DOHH2 (cell line): ENCODE results near the gene LRIG2.

ENCODE experiments used
- CTCF ChIP-seq: fragments of 200-600 bp; sonication (generic); IDR thresholded peaks from one replicate; pipeline ENCODE4 v1.5.1; 2014; ENCODE audit warnings: antibody characterized with exemption, mild to moderate bottlenecking, low read depth, low read length; ENCODE audit not compliant: poor library complexity, severe bottlenecking
- EZH2phosphoT487 ChIP-seq: fragments of 200-600 bp; sonication (generic); IDR thresholded peaks from 2 replicates; pipeline ENCODE4 v1.6.1; 2017; ENCODE audit warnings: borderline replicate concordance, mild to moderate bottlenecking, antibody characterized with exemption, low read length, moderate library complexity, mixed read lengths

- TF ChIP-seq CTCF (no peak), EZH2phosphoT487 (no peak)
Observed at GRCh38 chr1:113094506-113094905, 21.5 kb downstream of the LRIG2 start.
